Effector memory CD4-positive, alpha-beta T cell (primary cell): Measurements from ENCODE around the gene GSTM3.
"Not testable (repeated sequence)": the region's sequence is repeated elsewhere in the genome, so short reads cannot be mapped to it uniquely, and the experiment has no call there.

Source experiments
- DNase-seq, 3 donors: peaks; one replicate each; pipeline ENCODE4 v3.0.0-alpha.2; 2020
- H3K27ac ChIP-seq: 2 replicates; pipeline ENCODE4 v1.7.0; 2013; ENCODE audit warnings: mild to moderate bottlenecking, low read length, moderate library complexity; ENCODE audit not compliant: insufficient read depth, poor library complexity, severe bottlenecking
- H3K27me3 ChIP-seq: replicated peaks from 2 replicates; pipeline ENCODE4 v1.7.0; 2013; ENCODE audit warnings: mild to moderate bottlenecking, low read length; ENCODE audit not compliant: insufficient read depth, control insufficient read depth, poor library complexity, severe bottlenecking
- H3K36me3 ChIP-seq: 2 replicates; pipeline ENCODE4 v1.7.0; 2013; ENCODE audit warnings: mild to moderate bottlenecking, low read length, moderate library complexity; ENCODE audit not compliant: control insufficient read depth, insufficient read depth
- H3K4me1 ChIP-seq: 2 replicates; pipeline ENCODE4 v1.7.0; 2013; ENCODE audit warnings: low read length, mild to moderate bottlenecking; ENCODE audit not compliant: control insufficient read depth, insufficient read depth, poor library complexity, severe bottlenecking
- H3K4me3 ChIP-seq: 2 replicates; pipeline ENCODE4 v1.7.0; 2013; ENCODE audit warnings: low read length, low read depth, mild to moderate bottlenecking; ENCODE audit not compliant: insufficient read depth, poor library complexity, severe bottlenecking
- H3K9me3 ChIP-seq: 2 replicates; pipeline ENCODE4 v1.7.0; 2013; ENCODE audit warnings: mild to moderate bottlenecking, low read length, moderate library complexity; ENCODE audit not compliant: control insufficient read depth

The GSTM3 gene

GRCh38 chr1:109750241-109750882, 9.5 kb upstream of the GSTM3 start:
- Histone ChIP-seq H3K4me3 (no peak overlapping the region), H3K27ac (no peak overlapping the region), H3K36me3 (no peaks in the 10 kb centered on the region), H3K27me3 (no peaks in the 10 kb centered on the region), H3K4me1 (no peaks in the 10 kb centered on the region), H3K9me3 (no peaks in the 10 kb centered on the region)
- DNase-seq: no peak

GRCh38 chr1:109749221-109749620, 8.4 kb upstream of the GSTM3 start:
- H3K27me3 ChIP-seq: no peaks in the 10 kb centered on the region
- H3K27ac ChIP-seq: no peak overlapping the region
- H3K9me3 ChIP-seq: no peaks in the 10 kb centered on the region
- no peaks in the 10 kb centered on the region for H3K4me1 ChIP-seq
- no peaks in the 10 kb centered on the region for H3K36me3 ChIP-seq
- no peak for DNase-seq
- no peak overlapping the region for H3K4me3 ChIP-seq

GRCh38 chr1:109748311-109748710, 7.5 kb upstream of the GSTM3 start:
- H3K36me3 ChIP-seq, H3K9me3 ChIP-seq, H3K4me3 ChIP-seq, DNase-seq, H3K27ac ChIP-seq, H3K27me3 ChIP-seq, H3K4me1 ChIP-seq: not testable (repeated sequence)

- Histone ChIP-seq H3K27ac (peak overlapping the region; percentile 56), H3K4me3 (peak overlapping the region; percentile 72), H3K36me3 (no peaks in the 10 kb centered on the region), H3K4me1 (peaks cover 7% of the 10 kb centered on the region), H3K9me3 (no peaks in the 10 kb centered on the region), H3K27me3 (no peaks in the 10 kb centered on the region)
- peak; percentile 76 to 82 (median 77) for DNase-seq
These were observed 862 bp downstream of the GSTM3 start for GRCh38 chr1:109739738-109740614.

- Histone ChIP-seq H3K9me3 (no peaks in the 10 kb centered on the region), H3K36me3 (no peaks in the 10 kb centered on the region), H3K4me3 (no peak overlapping the region), H3K27me3 (no peaks in the 10 kb centered on the region), H3K27ac (no peak overlapping the region), H3K4me1 (no peaks in the 10 kb centered on the region)
- no peak for DNase-seq
These were observed 7.5 kb downstream of the GSTM3 start for GRCh38 chr1:109733236-109733870.

- Histone ChIP-seq H3K27ac (no peak overlapping the region), H3K27me3 (no peaks in the 10 kb centered on the region), H3K9me3 (no peaks in the 10 kb centered on the region), H3K4me1 (no peaks in the 10 kb centered on the region), H3K4me3 (no peak overlapping the region), H3K36me3 (no peaks in the 10 kb centered on the region)
- DNase-seq: no peak
These were observed 8.4 kb downstream of the GSTM3 start for GRCh38 chr1:109732390-109732881.

GRCh38 chr1:109730666-109731065, 10.2 kb downstream of the GSTM3 start:
- Histone ChIP-seq H3K27me3 (no peaks in the 10 kb centered on the region), H3K36me3 (no peaks in the 10 kb centered on the region), H3K4me3 (no peak overlapping the region), H3K27ac (no peak overlapping the region), H3K9me3 (no peaks in the 10 kb centered on the region), H3K4me1 (no peaks in the 10 kb centered on the region)
- DNase-seq: no peak

- no peak overlapping the region for H3K27ac ChIP-seq
- H3K4me3 ChIP-seq: no peak overlapping the region
- H3K4me1 ChIP-seq: no peaks in the 10 kb centered on the region
- no peak for DNase-seq
- no peaks in the 10 kb centered on the region for H3K9me3 ChIP-seq
- no peaks in the 10 kb centered on the region for H3K36me3 ChIP-seq
- H3K27me3 ChIP-seq: no peaks in the 10 kb centered on the region
These were observed 12.0 kb downstream of the GSTM3 start for GRCh38 chr1:109728870-109729269.

- no peaks in the 10 kb centered on the region for H3K27me3 ChIP-seq
- H3K36me3 ChIP-seq: no peaks in the 10 kb centered on the region
- no peak for DNase-seq
- H3K4me3 ChIP-seq: no peak overlapping the region
- H3K27ac ChIP-seq: no peak overlapping the region
- no peaks in the 10 kb centered on the region for H3K9me3 ChIP-seq
- H3K4me1 ChIP-seq: no peaks in the 10 kb centered on the region
These were observed 14.0 kb downstream of the GSTM3 start for GRCh38 chr1:109726728-109727373.
